SHP77 treated with DMSO at 0.1 percent for 48 hours (cell line): ENCODE results near the gene MINDY2.
A peak's percentile ranks its signal among the peaks of the same experiment; 100 is the strongest.

Experiments used
- DNase-seq: peaks from one replicate; lab custom pipeline; 2025; lab: John Stamatoyannopoulos, UW

Gene MINDY2, protein sequence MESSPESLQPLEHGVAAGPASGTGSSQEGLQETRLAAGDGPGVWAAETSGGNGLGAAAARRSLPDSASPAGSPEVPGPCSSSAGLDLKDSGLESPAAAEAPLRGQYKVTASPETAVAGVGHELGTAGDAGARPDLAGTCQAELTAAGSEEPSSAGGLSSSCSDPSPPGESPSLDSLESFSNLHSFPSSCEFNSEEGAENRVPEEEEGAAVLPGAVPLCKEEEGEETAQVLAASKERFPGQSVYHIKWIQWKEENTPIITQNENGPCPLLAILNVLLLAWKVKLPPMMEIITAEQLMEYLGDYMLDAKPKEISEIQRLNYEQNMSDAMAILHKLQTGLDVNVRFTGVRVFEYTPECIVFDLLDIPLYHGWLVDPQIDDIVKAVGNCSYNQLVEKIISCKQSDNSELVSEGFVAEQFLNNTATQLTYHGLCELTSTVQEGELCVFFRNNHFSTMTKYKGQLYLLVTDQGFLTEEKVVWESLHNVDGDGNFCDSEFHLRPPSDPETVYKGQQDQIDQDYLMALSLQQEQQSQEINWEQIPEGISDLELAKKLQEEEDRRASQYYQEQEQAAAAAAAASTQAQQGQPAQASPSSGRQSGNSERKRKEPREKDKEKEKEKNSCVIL

GRCh38 chr15:58770857-58771620 is at the start of gene MINDY2:
Gene MINDY2 (plus strand): TSS chr15:58771302. CDS start chr15:58771396, 94 bp downstream.
- DNase-seq: peak; percentile 98

DNA sequence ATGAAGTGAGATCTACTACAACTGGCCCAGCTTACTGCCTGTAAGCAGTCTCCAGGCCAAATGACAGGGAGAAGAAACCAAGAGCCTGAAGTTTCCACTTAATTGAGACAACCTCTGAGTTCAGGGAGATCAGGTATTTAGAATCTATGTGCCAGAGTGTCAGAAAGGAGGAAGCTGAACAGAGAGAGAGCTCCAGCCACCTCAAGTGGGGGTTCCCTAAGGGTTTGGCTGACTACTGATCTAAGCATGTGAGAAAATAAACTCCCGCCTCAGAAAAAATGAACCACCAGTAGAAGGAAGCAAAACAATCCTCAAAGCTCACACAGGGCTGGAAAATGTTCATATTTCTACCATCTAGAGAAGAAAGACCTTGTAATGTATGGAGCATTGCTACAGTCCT is 46.6 kb upstream of the MINDY2 start:
- no peak for DNase-seq

- DNase-seq: no peak
Measured at GRCh38 chr15:58726867-58727266, 44.2 kb upstream of the MINDY2 start.

DNA sequence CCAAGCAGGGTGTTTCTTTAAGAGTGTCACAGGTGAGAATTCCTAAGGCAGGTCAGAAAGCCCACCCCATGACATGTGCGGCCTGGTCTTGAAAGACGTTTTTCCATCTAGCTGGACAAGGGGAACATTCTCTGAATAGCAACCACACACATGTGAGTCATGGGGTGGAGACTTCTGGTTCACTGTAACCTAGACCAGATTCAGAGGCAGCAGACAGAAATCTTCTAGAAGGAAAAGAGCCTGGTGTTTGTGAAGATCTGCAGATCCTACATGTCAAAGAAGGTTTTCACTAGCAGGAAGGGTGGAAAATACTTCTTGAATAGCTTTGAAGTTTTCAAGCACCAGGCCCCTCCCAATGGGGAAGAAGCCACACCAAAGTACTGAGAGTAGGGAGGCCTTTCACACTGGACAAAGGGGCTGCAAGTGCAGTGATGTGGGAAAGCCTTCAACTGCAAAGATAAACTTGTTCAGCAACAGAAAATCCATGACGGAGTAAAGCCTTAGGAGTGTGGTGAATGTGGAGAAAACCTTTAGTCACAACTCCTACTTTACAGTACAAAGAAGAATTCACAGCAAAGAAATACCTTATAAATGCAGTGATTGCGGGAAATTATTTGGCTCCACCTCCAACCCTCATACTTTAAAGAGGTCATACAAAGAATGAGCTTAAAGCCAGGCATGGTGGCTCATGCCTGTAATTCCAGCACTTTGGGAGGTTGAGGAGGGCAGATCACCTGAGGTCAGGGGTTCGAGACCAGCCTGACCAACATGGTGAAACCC is 39.2 kb upstream of the MINDY2 start:
- DNase-seq: no peak

- no peak for DNase-seq
Measured at GRCh38 chr15:58732625-58733363, 38.3 kb upstream of the MINDY2 start.

GRCh38 chr15:58734859-58735258 is 36.2 kb upstream of the MINDY2 start:
- DNase-seq: no peak

- DNase-seq: no peak
Measured at GRCh38 chr15:58736018-58736643, 35.0 kb upstream of the MINDY2 start.

DNA sequence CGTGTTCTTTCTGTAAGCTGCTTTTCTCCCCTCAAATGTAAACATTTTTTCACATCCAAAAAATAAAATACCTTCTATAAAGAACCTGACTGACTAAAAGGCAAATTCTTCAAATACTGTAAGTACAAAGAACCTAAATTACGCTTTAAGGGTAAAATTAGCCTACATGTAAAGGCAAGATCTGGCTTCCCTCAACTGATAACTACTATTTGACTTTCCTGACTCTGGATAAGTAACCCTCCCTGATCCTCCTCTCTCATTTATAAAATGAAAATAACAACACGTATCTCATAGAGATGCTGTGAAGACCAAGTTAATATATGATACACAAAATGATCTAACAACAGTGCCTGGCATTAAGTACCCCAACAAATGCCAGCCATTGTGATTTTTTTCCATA is 33.8 kb upstream of the MINDY2 start:
- no peak for DNase-seq

GRCh38 chr15:58738046-58738707 is 32.9 kb upstream of the MINDY2 start:
- DNase-seq: no peak

DNA sequence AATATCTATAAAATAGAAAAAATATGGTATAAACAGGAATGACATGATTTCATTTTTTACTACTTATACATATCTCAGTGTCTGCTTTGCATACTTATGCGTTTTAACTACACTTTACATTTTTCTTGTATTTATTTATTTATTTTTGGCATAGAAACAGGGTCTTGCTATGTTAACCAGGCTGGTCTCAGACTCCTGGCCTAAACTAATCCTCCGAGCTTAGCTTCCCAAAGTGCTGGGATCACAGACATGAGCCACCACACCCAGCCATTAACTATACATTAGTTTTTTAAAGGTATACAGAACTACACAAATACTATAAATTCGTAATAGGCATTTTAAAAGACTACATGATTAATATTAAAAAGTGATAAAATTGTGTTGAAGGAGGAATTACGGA is 30.7 kb upstream of the MINDY2 start:
- no peak for DNase-seq

GRCh38 chr15:58741032-58741431 is 30.1 kb upstream of the MINDY2 start:
- no peak for DNase-seq

GRCh38 chr15:58742022-58742813 is 28.9 kb upstream of the MINDY2 start:
- DNase-seq: no peak

DNA sequence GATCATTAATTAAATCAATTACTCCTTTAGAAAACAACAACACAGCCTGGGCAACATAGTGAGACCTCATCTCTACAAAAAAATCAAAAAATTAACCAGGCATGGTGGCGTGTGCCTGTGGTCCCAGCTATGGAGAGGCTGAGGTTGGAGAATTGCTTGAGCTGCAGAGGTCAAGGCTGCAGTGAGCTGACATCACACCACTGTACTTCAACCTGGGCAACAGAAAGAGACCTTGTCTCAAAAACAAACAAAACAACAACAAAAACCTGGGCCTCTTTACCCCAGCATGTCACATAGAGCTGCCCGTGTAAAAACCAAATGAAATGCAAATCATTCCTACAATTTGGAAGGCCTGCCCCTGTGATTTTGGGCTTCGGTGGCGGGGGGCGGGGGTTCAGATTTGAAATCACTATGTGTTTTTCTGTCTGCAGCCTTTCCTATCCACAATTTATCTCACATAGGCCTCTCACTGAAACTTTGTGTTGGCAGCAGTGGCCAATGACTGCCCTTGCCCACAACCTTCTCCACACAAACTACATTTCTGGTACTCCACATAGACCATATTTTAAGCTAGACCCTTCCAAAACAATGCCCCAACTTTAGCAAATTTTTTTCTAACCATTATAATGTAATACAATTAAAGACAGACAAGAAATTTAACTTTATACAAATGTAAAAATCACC is 28.1 kb upstream of the MINDY2 start:
- no peak for DNase-seq

DNA sequence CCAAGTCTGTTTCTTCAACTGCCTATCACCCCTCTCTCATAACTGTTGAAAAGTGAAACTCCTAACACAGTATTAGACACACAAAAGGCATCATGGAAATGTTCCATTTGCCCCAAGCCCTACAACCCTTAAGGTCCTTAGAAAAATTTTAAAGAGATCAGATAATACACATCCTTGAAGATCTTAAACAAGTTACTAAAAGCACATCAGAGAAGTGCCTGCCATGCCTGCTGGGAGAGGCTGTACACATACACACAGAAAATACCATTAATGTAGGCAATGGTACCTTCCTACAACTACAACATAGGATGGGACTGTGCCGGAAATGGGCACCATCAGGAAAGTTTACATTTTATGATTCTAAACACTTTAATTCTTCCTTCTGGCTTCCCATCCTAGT is 24.9 kb upstream of the MINDY2 start:
- no peak for DNase-seq

GRCh38 chr15:58748040-58748851 is 22.9 kb upstream of the MINDY2 start:
- no peak for DNase-seq

GRCh38 chr15:58748852-58749531 is 22.1 kb upstream of the MINDY2 start:
- DNase-seq: peak; percentile 8

DNA sequence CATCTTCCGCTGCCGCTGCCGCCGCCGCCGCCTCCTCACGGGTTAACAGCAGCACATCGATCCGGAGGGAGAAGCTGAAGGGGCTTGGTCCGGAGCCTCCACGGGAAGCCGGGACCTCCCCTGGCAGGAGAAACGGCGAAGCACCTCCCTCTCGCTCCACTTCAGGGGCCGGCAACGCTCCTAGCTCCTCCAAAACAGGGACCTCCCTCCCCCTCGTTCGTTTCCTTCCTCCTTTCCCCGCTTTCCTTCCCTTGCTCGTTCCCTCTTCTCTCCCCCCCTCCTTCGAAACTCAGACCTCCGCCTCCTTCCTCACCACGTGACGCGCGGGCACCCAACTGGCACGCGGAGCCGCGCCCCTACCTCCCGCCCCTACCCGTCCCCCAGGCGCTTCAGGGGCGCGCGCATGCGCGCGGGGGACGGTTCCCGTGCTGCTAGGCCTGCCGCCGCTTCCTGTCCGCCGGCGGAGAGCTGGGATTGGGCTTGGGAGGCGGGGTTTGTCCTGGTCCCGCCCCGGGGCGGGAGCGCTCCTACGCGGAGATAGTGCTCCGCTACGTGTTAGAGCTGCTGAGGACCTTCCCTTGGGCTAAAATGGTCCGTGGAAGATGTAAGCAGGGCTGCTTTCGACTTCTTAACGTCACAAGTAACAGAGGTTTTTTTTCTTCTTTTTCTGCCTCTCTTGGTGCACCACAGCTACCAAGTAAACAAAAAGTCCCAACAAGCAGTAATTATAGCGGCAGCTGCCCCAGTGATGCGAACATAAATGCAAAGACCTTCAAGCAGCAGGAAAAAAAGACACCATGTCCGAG is 21.4 kb upstream of the MINDY2 start, which contains the start of gene ADAM10:
ADAM10 (minus strand) TSS at position 176 of the 806 bp plus-strand sequence; CDS start at position 3, 173 bp downstream.
- peak; percentile 90 for DNase-seq
